CD4-positive, CD25-positive, alpha-beta regulatory T cell (primary cell): ENCODE results near the gene ABCC3. TPM values are rescaled to one million over a fixed set of nuclear protein-coding genes. Genes with fewer than 3 reads are reported as not detected.

Experiments used
- ATAC-seq, 2 donors: fragments of 150-1000 bp; cut with Tn5 transposase; one replicate each; pipeline ENCODE4 v1.10.0; 2021; ENCODE audit warnings: low read depth in 2 of 2, moderate number of reproducible peaks in 2 of 2, moderate library complexity in 1 of 2
- DNase-seq, 3 donors: peaks; one replicate each; pipeline versions ENCODE4 v3.0.0 to v3.0.0-alpha.2; 2012 to 2022; ENCODE audit warnings: mixed read lengths in 1 of 3
- H3K27ac ChIP-seq: one replicate; pipeline ENCODE4 v1.7.0; 2013; ENCODE audit warnings: mild to moderate bottlenecking, low read length; ENCODE audit not compliant: insufficient read depth, poor library complexity, severe bottlenecking
- H3K27me3 ChIP-seq: one replicate; pipeline ENCODE4 v1.7.0; 2013; ENCODE audit warnings: low read length; ENCODE audit not compliant: control insufficient read depth, insufficient read depth
- H3K36me3 ChIP-seq: one replicate; pipeline ENCODE4 v1.7.0; 2013; ENCODE audit warnings: mild to moderate bottlenecking, low read length, moderate library complexity; ENCODE audit not compliant: control insufficient read depth, insufficient read depth
- H3K4me1 ChIP-seq: 2 replicates; pipeline ENCODE4 v1.7.0; 2013; ENCODE audit warnings: mild to moderate bottlenecking, low read length; ENCODE audit not compliant: insufficient read depth, control insufficient read depth, poor library complexity, severe bottlenecking
- H3K4me3 ChIP-seq: one replicate; pipeline ENCODE4 v1.7.0; 2013; ENCODE audit warnings: low read depth, mild to moderate bottlenecking, low read length, moderate library complexity
- H3K9me3 ChIP-seq, 2 experiments: 1 replicate in 1 of 2; 2 replicates in 1 of 2; pipeline ENCODE4 v1.7.0; 2013; ENCODE audit warnings: low read length in 2 of 2, mild to moderate bottlenecking in 1 of 2, moderate library complexity in 1 of 2; ENCODE audit not compliant: control insufficient read depth in 2 of 2
- H3K27ac Mint-ChIP-seq, 3 donors: one replicate each; pipeline ENCODE4 v1.8.0; 2020 to 2022; ENCODE audit warnings: mild to moderate bottlenecking in 3 of 3, mixed read lengths in 3 of 3, moderate library complexity in 2 of 3
- H3K27me3 Mint-ChIP-seq: one replicate; pipeline ENCODE4 v1.8.0; 2022; ENCODE audit warnings: mild to moderate bottlenecking, mixed read lengths
- H3K36me3 Mint-ChIP-seq: one replicate; pipeline ENCODE4 v1.8.0; 2020; ENCODE audit warnings: mixed read lengths
- H3K4me1 Mint-ChIP-seq, 4 donors: one replicate each; pipeline ENCODE4 v1.8.0; 2020 to 2022; ENCODE audit warnings: mixed read lengths in 4 of 4, mild to moderate bottlenecking in 1 of 4
- H3K4me3 Mint-ChIP-seq, 4 donors: one replicate each; pipeline ENCODE4 v1.8.0; 2020 to 2022; ENCODE audit warnings: mild to moderate bottlenecking in 4 of 4, mixed read lengths in 4 of 4, moderate library complexity in 3 of 4
- H3K9me3 Mint-ChIP-seq, 7 donors: one replicate each; pipeline ENCODE4 v1.8.0; 2020 to 2022; ENCODE audit warnings: mixed read lengths in 7 of 7, mild to moderate bottlenecking in 3 of 7, moderate library complexity in 2 of 7
- polyA plus RNA-seq, 4 donors: library from polyadenylated mRNA; unstranded; fragments of 300-500 nt; fragmentation: Illumina TruSeq; gene quantifications; one replicate each; pipeline ENCODE4 v1.2.3, GENCODE V29; 2021
- total RNA-seq: library from RNA; stranded (reverse); gene quantifications from one replicate; pipeline ENCODE4 v1.2.3, GENCODE V29; 2022

Gene ABCC3
- total and polyA plus RNA-seq, 5 donors from 2014 or later, result 0.02 to 3.3 TPM; not detected in 3

- Histone ChIP-seq H3K9me3 (no peaks in the 10 kb centered on the region), H3K4me1 (no peaks in the 10 kb centered on the region), H3K4me3 (no peak overlapping the region), H3K36me3 (no peaks in the 10 kb centered on the region), H3K27me3 (no peaks in the 10 kb centered on the region), H3K27ac (no peak overlapping the region)
- peaks cover 0 to 2% (median 0%) of the 10 kb centered on the region in 7 donors for H3K9me3 Mint-ChIP-seq
- H3K27ac Mint-ChIP-seq, result peak overlapping the region in 2 of 3 donors; percentile 57 to 58
- H3K36me3 Mint-ChIP-seq, result no peaks in the 10 kb centered on the region
- no peak overlapping the region for H3K4me3 Mint-ChIP-seq
- no peaks in the 10 kb centered on the region for H3K27me3 Mint-ChIP-seq
- DNase-seq (no peak), ATAC-seq (no peak)
- peaks cover 0 to 10% (median 9%) of the 10 kb centered on the region in 4 donors for H3K4me1 Mint-ChIP-seq
Observed at GRCh38 chr17:50662632-50663225, 28.0 kb downstream of the ABCC3 start.

DNA sequence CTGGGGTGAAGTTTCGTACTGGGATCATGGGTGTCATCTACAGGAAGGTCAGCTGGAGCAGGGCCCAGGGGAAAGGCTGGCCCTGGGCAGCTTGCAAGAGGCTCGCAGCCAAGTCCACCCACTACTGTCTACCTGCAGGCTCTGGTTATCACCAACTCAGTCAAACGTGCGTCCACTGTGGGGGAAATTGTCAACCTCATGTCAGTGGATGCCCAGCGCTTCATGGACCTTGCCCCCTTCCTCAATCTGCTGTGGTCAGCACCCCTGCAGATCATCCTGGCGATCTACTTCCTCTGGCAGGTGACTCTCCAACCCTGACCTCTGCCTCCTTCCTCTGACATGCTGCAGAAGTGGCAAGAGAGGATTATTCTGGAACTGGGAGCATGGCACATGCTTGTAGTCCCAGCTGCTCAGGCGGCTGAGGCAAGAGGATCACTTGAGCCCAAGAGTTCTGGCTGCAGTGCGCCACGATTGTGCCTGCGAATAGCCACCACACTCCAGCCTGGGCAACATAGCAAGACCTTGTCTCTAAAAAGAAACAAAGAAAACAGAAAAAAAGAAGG, 29.2 kb downstream of the ABCC3 start:
- H3K9me3 Mint-ChIP-seq, result peaks cover 0 to 2% (median 0%) of the 10 kb centered on the region in 7 donors
- DNase-seq, result no peak
- no peak overlapping the region for H3K27ac Mint-ChIP-seq
- no peaks in the 10 kb centered on the region for H3K4me1 ChIP-seq
- no peak overlapping the region for H3K4me3 Mint-ChIP-seq
- no peak for ATAC-seq
- H3K4me3 ChIP-seq, result no peak overlapping the region
- no peaks in the 10 kb centered on the region for H3K27me3 ChIP-seq
- H3K9me3 ChIP-seq, result no peaks in the 10 kb centered on the region
- H3K27ac ChIP-seq, result no peak overlapping the region
- no peaks in the 10 kb centered on the region for H3K36me3 ChIP-seq
- H3K36me3 Mint-ChIP-seq, result no peaks in the 10 kb centered on the region
- H3K4me1 Mint-ChIP-seq, result peaks cover 0 to 10% (median 9%) of the 10 kb centered on the region in 4 donors
- no peaks in the 10 kb centered on the region for H3K27me3 Mint-ChIP-seq

DNA sequence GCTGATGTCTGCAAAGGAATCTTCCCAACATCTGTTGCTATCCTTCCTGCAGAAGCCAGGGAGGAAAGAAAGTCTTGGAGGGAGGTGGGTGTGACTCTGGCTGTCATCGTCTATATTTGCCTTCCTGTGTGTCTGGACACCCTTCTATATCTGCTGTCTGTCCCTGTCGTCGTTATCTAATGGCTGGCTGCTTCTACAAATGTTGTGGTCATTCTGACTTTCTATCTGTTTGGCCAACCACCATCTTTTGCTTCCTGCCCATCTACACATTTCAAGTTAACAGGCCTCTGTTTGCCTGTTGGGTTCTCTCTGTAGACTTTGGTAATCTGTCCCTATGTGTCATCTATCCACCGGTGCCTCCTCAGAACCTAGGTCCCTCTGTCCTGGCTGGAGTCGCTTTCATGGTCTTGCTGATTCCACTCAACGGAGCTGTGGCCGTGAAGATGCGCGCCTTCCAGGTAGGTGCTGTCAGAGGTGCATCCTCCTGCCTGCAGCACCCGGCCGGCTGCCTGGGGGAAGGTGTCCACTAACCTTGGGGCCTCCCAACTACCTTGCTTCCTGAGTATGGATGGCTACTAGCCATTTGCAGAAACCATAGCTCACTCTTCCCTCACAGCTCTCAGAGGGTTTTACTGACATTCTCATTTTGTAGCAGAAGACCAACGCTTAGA, 30.2 kb downstream of the ABCC3 start:
- Histone ChIP-seq H3K27me3 (no peaks in the 10 kb centered on the region), H3K4me3 (no peak overlapping the region), H3K27ac (no peak overlapping the region), H3K9me3 (no peaks in the 10 kb centered on the region), H3K36me3 (no peaks in the 10 kb centered on the region), H3K4me1 (no peaks in the 10 kb centered on the region)
- H3K4me3 Mint-ChIP-seq, result no peak overlapping the region
- no peaks in the 10 kb centered on the region for H3K36me3 Mint-ChIP-seq
- H3K27ac Mint-ChIP-seq, result peak overlapping the region in 1 of 3 donors; percentile 21
- peaks cover 0 to 2% (median 0%) of the 10 kb centered on the region in 7 donors for H3K9me3 Mint-ChIP-seq
- H3K4me1 Mint-ChIP-seq, result peaks cover 0 to 10% (median 9%) of the 10 kb centered on the region in 4 donors
- ATAC-seq (no peak), DNase-seq (no peak)
- no peaks in the 10 kb centered on the region for H3K27me3 Mint-ChIP-seq

DNA sequence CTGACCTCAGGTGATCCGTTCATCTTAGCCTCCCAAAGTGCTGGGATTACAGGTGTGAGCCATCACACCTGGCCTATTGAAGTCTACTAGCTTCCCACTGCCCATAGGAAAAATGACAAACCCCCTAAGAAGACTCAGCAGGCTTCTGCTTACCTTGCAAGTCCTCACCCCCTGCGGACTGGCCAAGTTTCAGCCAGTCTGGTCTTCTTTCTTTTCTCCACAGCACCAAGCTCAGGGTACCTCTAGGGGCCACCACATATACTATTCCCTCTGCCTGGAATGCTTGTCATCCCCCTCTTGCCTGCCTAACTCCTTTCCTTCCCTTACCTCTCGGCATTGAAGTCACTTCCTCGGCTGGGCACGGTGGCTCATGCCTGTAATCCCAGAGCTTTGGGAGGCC, 31.2 kb downstream of the ABCC3 start:
- ATAC-seq (no peak), DNase-seq (no peak)
- Histone ChIP-seq H3K9me3 (no peaks in the 10 kb centered on the region), H3K4me3 (no peak overlapping the region), H3K27me3 (no peaks in the 10 kb centered on the region), H3K4me1 (no peaks in the 10 kb centered on the region), H3K27ac (no peak overlapping the region), H3K36me3 (no peaks in the 10 kb centered on the region)
- peaks cover 0 to 10% (median 9%) of the 10 kb centered on the region in 4 donors for H3K4me1 Mint-ChIP-seq
- no peak overlapping the region for H3K27ac Mint-ChIP-seq
- H3K4me3 Mint-ChIP-seq, result no peak overlapping the region
- peaks cover 0 to 2% (median 0%) of the 10 kb centered on the region in 7 donors for H3K9me3 Mint-ChIP-seq
- H3K36me3 Mint-ChIP-seq, result no peaks in the 10 kb centered on the region
- no peaks in the 10 kb centered on the region for H3K27me3 Mint-ChIP-seq

GRCh38 chr17:50666316-50666715, 31.6 kb downstream of the ABCC3 start:
- Mint-ChIP-seq H3K4me1 (peaks cover 0 to 10% (median 7%) of the 10 kb centered on the region in 4 donors), H3K4me3 (no peak overlapping the region), H3K9me3 (peaks cover 0 to 2% (median 0%) of the 10 kb centered on the region in 7 donors), H3K27me3 (no peaks in the 10 kb centered on the region), H3K27ac (no peak overlapping the region), H3K36me3 (no peaks in the 10 kb centered on the region)
- Histone ChIP-seq H3K9me3 (no peaks in the 10 kb centered on the region), H3K4me3 (no peak overlapping the region), H3K36me3 (no peaks in the 10 kb centered on the region), H3K27me3 (no peaks in the 10 kb centered on the region), H3K4me1 (no peaks in the 10 kb centered on the region), H3K27ac (no peak overlapping the region)
- no peak for ATAC-seq
- no peak for DNase-seq

DNA sequence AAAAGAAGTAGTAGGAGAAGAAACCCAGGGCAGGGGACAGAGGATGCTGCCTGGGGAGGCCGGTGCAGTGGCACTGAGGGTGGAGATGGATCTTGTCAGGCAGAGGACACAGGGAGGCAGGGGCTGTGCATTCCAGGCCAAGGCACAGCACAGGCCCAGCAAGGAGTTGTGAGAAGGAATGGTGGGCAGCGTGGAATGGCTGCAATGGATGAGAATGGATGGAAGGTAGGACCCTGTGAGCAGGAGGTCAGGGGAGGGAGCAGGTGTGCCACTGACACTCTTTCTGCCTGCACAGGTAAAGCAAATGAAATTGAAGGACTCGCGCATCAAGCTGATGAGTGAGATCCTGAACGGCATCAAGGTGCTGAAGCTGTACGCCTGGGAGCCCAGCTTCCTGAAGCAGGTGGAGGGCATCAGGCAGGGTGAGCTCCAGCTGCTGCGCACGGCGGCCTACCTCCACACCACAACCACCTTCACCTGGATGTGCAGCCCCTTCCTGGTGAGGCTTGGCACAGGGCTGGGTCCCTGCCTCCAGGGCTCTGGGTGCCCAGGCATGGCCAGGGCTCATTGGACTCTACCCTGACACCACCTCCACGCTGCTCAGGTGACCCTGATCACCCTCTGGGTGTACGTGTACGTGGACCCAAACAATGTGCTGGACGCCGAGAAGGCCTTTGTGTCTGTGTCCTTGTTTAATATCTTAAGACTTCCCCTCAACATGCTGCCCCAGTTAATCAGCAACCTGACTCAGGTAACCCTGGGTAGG, 32.8 kb downstream of the ABCC3 start:
- no peak overlapping the region for H3K4me3 Mint-ChIP-seq
- no peaks in the 10 kb centered on the region for H3K36me3 Mint-ChIP-seq
- no peak for ATAC-seq
- no peaks in the 10 kb centered on the region for H3K9me3 ChIP-seq
- H3K36me3 ChIP-seq, result no peaks in the 10 kb centered on the region
- H3K4me1 ChIP-seq, result no peaks in the 10 kb centered on the region
- H3K27ac Mint-ChIP-seq, result peak overlapping the region in 1 of 3 donors; percentile 27
- H3K4me1 Mint-ChIP-seq, result peaks cover 0 to 3% (median 0%) of the 10 kb centered on the region in 4 donors
- H3K27me3 Mint-ChIP-seq, result no peaks in the 10 kb centered on the region
- peaks cover 0 to 2% (median 0%) of the 10 kb centered on the region in 7 donors for H3K9me3 Mint-ChIP-seq
- H3K4me3 ChIP-seq, result no peak overlapping the region
- H3K27ac ChIP-seq, result no peak overlapping the region
- DNase-seq, result no peak
- no peaks in the 10 kb centered on the region for H3K27me3 ChIP-seq

DNA sequence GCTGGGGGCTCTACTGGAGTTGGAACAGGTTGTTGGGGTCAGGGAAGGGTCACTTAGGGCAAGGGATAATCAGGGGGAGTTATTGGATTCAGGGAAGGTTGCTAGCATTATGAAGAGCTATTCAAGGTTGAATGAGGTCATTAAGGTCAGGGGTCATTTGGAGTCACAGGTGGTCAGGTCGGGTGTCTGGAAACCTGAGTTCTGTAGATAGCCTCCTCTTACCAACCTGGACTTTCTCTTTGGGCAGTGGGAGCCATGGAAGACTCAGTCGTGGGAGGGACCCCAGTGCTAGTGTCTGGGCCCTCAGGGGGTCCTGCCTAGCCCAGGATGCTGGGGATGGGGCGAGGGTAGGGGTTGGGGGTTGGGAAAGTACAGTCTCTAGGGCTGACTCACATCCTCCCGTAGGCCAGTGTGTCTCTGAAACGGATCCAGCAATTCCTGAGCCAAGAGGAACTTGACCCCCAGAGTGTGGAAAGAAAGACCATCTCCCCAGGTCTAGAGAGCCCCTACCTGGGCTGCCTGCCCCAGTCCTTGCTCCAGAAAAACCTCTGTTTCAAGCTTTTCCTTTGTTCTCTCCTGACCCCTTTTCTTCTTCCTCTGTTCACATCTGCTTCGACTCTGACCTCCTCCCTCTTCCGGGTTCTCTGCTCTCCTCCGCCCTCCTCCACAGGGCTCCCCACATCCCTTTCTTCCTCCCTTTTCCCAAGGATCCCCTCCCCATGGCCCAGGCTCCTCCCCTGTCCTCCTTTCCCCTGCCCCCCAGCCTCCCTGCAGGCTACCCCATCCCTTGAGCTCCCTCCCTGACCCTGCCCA, 33.5 kb downstream of the ABCC3 start:
- Histone ChIP-seq H3K4me3 (no peak overlapping the region), H3K36me3 (no peaks in the 10 kb centered on the region), H3K27me3 (no peaks in the 10 kb centered on the region), H3K27ac (no peak overlapping the region), H3K9me3 (no peaks in the 10 kb centered on the region), H3K4me1 (no peaks in the 10 kb centered on the region)
- H3K36me3 Mint-ChIP-seq, result no peaks in the 10 kb centered on the region
- no peak for ATAC-seq
- H3K9me3 Mint-ChIP-seq, result peaks cover 0 to 2% (median 0%) of the 10 kb centered on the region in 7 donors
- H3K27me3 Mint-ChIP-seq, result no peaks in the 10 kb centered on the region
- peak overlapping the region in 2 of 3 donors; percentile 17 to 76 for H3K27ac Mint-ChIP-seq
- no peak overlapping the region for H3K4me3 Mint-ChIP-seq
- DNase-seq, result no peak
- peaks cover 0 to 3% (median 0%) of the 10 kb centered on the region in 4 donors for H3K4me1 Mint-ChIP-seq
